ENCODE data around the gene THBS3.
A peak's percentile ranks its signal among the peaks of the same experiment; 100 is the strongest.
"Not testable (repeated sequence)": the region's sequence is repeated elsewhere in the genome, so short reads cannot be mapped to it uniquely, and the experiment has no call there.

THBS3 gene

DNA sequence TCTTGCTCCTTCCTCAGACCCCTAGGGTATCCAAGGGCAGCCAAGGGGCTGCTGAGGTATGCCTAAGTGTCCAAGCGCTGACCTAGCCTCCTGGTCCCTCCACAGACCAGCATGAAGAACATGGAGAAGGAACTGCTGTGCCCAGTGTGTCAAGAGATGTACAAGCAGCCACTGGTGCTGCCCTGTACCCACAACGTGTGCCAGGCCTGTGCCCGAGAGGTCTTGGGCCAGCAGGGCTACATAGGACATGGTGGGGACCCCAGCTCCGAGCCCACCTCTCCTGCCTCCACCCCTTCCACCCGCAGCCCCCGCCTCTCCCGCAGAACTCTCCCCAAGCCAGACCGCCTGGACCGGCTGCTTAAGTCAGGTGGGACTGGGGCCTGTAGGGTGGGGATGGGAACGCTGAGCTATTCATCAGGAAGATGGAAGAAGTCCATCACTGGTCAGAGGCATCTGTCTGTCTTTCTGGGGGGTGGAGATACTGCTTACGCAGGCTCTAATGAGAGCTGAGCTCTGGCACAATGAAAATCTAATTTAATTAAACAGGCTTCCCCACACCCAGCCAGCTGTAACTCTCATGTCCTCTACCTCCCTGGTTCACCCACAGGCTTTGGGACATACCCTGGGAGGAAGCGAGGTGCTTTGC, 32.3 kb downstream of the THBS3 start:
- peak in 1 of 58 donors; percentile 42 for DNase-seq

DNA sequence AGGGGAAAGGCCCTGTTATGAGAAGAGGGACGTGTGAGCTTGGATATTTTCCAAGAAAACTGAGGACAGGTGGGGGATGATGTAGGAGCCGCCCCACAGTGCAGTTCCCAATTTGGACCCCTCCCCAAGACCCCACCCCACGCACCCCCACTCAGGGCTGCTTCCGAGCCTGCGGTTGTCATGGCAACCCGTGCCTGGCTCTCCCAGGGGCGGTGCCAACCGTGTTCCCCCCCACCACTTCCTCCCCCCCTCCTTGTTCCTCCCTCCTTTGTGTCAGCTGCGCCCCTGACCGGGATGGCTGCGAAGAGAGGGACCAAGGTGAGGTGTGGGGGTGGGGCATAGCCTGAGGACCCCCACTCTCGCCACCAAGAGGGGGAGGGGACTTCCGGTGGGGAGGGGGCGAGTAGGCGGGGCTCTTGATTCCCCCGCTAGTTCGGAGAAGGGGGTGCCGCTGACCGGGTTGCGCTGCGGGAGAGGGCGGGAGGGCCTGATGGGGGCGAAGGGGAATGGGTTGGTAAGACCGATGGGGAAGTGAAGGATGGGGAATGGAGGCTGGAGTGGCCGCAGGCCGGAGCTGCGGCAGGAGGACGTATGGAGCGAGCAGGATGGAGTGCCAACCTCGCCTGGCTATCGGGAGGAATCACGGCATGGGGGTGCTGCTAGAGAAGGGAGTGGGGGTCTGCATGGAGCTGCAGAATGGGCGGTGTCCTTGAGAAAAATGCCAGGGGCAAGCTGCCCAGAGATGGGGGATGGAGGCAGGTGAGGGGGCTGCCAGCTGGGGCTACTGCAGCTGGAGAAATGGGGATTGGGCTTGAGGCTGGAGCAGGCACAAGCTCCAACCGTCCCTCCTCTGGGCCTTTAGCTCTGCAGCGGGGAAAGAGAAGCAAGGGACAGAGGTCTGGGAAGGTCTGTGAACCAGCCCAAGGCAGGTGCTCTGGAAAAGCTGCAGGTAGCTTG, 33.1 kb downstream of the THBS3 start:
- DNase-seq, result peak in 32 of 58 donors; percentile 21 to 71 (median 47)

DNA sequence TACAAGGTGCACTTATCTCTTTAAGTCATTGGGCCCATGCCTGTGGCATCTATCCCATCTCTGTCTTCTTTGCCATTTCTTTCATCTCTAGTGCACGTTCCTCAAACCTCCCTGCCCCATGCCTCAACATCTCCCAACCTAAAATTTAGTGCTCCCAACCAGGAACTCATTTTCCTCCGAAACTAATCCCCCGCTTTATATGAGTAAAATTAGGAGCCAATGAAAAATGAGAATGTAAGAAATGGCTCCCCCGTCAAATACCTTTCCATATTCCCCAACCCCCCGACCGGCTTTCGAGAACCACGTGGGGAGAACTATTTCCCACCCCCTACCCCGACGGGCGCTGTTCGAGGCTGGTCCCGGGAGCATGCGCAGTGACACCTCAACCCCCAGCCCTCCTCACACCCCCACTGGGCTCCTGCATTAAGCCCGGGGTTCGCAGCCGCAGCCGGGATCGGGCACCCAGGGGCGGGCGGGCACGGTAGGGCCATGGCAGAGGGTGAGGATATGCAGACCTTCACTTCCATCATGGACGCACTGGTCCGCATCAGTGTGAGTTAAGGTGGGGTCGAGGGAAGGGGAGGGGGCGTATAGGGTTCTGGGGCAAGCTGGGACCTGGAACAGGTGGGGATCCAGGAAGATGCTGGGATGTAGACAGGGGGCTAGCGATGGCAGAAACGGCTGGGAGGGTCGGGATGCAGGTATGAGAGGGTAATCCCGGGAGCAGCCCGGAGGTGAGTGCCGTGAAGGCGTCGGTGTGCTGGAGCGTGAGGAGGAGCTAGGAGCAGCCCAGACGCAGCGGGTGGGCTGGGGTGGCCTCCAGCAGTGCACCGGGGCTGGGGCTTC, 34.0 kb downstream of the THBS3 start, which contains the start of gene TRIM46:
TSS of gene TRIM46 (plus strand) at position 372 of the 846 bp plus-strand sequence. CDS start at position 490, 118 bp downstream.
- DNase-seq, result peak in 50 of 58 donors; percentile 34 to 83 (median 59)

DNA sequence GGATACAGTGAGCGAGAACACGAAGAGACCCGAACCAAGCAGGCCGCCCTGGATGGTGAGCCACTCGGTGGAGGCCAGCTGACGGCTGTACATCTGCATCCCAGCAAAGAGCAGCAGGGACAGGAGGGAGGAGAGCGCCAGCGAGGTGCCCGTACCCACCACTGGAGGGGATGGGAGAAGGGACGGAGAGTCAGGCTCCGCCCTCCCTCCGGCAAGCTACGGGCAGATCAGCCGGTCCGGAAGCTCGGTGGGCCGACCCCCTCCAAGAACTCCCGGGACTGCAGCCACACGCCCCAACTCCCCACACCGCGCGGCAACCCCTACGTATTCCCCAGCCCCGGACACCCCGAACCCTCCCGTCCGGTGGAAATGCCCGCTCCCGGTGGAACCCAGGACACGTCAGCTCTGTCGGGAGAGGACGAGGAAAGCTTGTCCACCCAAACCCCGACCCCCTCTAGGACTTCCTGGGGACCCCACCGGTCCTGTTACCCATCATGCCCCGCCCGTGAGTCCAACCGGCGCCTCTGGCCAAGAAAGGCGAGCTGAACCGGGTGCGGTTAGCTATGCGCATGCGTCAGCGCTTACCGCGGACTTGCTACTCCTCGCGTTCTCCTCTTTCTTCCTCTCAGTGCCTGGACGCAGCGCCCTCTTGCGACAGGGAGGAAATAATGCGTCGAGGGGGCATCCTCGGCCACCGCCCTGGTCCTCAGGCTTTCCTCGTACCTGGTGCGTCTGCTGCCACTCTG, 34.8 kb downstream of the THBS3 start, which contains the start of gene KRTCAP2:
TSS of gene KRTCAP2 (minus strand) at position 573 of the 746 bp plus-strand sequence. CDS start at position 493, 80 bp downstream.
- peak; percentile 56 to 98 (median 90) for DNase-seq

DNA sequence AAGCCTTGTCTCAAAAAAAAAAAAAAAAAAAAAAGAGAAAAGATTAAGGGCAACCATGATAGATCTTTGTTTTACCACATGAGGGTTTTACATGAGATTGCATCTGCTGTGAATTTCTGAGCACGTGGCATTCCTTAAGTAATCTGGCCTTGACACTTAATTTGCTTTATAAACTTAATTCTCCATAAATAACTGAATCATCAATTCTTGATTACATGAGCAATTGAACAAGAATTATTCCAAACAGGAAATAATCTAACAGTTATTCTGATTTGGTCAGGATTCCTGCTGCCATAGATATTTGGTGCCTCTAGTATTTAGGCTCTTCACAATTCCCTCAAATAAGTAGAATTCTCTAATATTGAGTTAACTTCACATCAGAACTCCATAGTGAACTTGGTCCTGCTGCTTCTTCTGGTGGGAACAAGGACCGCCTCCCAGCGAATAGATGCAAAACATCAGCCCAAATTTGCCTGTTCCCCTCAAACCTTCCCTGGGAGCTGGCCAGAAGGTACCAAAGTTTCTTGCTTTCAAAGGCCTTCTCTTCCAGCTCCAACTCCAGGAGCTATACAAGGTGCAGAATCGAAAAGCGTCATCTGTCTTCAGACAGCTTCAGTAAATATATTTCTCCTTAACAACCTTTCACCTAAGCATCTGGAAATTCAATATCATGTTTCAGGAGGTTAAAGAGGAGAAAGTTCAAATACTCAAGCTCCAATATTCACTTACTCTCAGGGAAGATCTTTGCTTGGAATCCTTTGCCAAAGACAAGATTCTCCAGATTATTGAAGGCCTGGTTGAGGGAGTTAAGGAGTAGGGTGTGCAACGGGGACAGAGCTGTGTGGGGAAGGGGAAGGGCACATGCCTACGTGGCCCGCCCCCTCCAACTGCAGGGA, 35.6 kb downstream of the THBS3 start:
- no peak for DNase-seq

DNA sequence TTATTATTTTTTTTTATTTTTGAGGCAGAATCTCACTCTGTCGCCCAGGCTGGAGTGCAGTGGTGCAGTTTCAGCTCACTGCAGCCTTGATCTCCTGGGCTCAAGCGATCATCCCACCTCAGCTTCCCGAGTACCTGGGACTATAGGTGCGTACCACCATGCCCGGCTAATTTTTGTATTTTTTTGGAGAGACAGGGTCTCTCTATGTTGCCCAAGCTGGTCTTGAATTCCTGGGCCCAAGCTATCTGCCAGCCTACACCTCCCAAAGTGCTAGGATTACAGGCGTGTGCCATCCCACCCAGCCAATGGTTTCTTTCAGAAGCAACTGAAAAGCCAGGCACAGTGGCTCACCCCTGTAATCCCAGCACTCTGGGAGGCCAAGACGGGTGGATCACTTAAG, 36.9 kb downstream of the THBS3 start:
- DNase-seq, result no peak

DNA sequence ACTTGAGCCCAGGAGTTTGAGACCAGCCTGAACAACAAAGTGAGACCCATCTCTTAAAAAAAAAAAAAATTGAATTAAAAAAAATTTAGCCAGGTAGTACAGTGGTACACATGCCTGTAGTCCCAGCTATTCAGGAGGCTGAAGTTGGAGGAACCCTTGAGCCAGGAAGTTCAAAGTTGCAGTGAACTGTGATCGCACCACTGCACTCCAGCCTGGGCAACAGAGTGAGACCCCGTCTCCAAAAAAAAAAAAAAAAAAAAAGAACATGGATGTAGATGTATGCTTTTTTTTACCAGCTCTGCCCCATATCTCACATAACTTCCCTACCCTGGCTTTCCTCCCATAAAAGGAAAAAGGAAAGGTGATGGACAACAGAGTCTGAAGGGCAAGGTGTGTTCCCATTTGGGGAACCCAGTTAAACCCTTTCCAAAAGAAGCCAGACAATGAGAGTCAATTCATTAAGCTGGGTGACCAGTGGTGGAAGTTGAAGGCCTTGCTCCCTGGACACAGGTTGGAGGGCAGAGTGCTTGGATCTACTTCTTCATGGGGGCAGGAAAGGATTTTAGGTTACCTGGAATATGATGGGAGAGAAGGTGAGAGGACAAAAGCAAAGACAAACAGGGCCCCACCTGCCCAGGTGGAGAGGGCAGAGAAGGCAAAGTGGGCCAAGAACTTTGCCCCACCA, 37.5 kb downstream of the THBS3 start:
- DNase-seq, result no peak

DNA sequence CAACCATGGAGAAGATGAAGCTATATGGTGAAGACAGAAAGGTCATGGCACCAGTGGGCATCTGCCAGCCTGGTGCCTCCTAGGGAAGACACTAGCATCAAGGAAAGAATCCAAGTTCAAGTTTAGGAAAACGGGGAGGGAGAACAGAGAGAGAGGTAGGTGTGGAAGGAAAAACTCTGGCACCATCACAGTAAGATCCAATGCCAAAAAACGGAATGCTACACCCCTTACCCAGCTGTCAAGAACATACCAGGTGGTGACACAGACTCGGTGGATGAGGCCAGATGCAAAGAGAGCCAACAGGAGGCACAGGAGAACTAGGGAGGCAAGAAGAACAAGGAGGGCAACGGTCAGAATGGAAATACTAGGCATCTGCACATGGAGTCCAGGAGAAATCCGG, 38.2 kb downstream of the THBS3 start:
- no peak for DNase-seq

DNA sequence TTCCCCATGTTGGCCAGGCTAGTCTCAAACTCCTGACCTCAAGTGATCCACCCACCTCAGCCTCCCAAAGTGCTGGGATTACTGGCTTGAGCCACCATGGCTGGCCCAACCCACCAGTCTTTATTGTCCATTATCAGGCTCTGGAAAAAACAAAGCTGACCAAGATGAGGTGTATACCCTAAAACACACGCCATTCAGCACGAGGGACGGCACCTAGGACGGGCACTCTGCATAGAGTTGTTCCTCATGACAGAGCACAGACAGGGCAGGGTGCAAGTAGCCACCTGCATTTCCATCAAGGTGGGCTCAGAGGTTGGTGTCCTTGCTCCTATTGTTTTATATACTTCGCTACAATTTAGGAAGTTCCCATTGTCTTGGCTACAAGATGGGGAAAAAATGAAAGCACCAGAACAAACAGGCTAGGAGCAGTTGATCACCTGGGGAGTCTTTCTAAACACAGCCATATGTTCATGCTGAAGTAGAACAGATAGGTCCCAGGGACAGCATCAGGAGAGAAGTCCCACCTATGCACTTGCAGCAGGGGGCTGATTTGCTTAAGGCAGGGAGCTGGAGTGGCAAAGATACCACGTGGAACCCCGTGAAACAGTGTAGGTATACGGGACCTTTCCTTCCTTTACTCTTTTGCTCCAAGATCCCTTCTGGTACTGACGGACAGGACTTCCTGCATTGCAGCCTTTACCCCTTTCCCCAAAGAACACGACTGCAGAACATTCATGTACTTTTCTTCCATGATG, 39.1 kb downstream of the THBS3 start:
- DNase-seq, result no peak

DNA sequence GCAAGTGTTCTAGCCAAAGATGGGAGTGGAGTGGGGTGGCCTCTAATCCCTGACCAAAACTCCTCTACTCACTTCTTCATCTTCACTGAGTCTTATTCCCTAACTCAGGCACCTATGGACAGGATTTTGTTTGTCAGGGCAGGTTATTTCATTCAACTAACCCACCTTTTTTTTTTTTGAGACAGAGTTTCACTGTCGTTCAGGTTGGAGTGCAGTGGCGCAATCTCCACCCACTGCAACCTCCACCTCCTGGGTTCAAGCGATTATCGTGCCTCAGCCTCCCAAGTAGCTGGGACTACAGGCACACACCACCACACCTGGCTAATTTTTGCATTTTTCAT, 39.6 kb downstream of the THBS3 start:
- DNase-seq, result not testable (repeated sequence)

DNA sequence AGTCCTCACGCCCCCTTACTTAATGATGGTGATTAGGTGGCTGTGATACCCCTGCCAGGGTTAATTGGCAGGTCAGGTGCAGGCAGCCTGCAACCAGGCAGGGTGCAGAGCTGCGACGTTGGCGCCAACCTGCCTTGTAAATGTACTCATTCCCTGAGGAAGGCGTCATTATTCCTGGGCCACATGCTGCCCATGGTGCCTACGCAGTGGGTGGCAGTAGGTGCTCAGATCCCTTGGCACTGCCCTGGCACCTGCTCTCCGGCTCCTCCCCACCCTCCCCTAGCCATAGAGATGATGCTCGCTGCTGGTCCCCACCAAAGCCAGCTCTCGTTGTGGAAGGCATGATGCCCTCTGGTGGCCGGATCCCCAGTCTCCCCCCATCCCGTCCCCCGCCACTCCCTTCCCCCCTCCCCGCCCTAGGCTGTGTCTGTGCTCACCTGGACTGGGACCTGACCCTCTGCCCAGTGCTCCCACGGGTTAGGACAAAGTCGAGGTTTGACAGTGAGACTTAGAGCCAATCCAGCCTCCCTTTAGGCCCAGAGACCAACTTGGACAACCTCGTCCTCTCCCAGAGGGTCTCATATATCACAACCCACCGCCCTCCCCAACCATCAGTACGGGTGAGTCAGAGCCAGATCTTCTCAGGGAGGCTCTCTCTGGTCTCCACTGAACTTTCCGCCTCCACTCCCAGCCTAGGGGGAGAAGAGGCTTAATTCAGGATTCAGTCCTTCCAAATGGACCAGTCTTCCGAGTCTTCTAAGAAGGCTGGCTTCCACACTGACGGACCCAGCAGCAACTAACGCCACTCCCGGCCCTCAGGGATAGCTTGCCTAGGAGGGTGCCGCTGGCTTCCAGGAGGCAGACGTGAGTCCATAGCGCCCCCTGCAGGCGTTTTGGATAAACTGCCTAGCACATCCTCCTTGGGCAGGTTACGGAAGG, 40.3 kb downstream of the THBS3 start:
- DNase-seq, result peak in 56 of 58 donors; percentile 39 to 95 (median 81)

DNA sequence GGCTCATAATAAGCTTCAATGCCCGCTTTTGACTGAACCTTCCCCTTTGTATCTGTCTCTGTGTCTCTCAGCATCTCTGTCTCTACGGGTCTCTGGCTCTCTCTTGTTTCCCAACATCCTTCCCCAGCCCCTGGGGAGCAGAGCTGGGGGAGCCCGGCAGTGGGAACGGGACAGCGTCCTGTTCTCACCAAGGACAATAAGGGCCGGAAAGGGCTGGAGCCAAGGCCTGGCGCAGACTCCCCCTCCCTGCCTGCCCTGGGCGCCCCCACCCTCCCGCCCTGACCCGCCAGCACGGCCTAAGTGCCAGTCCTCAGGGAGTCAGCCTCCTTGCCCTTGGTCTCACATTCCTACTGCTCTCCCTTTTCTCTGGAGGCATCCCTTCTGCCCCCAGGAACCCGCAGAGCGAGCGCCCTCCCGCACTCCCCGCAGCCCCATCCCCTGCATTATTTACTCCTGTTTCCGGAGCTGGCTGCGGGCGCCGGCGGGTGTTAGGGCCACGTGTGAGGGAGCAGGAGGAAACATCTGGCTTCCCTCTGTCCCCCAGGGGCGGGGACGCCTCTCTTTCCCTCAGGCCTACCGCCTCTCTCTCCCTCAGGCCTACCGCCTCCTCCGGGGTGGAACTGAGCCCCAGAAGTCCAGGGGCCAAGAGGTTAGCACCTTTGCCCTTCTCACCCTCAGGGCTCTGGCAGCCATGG, 41.1 kb downstream of the THBS3 start:
- DNase-seq, result peak in 31 of 58 donors; percentile 22 to 79 (median 47)

DNA sequence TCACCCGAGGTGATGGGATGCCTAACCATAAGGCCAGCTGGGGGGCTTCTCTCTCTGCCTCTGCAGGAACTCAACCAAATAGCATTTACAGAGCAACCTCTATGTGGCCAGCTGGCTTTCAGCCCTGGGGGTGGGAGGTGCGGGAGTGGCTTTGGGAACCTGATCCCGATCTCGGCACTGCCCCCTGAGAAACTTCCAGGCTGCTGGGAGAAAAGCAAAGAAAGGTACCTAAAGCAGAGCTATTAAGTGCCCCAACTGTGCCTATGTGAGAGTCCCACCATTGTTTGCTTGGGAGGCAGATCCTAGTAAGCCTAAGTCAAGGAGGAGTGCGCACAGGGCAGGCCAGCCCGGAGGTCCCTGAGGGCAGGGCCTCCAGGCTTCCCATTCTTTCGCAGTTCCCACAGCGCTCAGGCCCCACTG, 41.6 kb downstream of the THBS3 start:
- no peak for DNase-seq

DNA sequence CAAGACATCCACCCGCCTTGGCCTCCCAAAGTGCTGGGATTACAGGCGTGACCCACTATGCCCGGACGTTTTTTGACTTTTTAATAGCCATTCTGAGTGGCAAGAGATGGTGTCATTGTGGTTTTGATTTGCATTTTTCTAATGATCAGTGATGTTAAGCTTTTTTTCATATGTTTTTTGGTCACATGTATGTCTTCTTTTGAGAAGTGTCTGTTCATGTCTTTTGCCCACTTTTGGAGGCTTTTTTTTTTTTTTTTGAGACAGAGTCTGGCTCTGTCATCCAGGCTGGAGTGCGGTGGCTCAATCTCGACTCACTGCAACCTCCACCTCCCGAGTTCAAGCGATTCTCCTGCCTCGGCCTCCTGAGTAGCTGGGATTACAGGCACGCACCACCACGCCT, 43.1 kb downstream of the THBS3 start:
- not testable (repeated sequence) for DNase-seq

DNA sequence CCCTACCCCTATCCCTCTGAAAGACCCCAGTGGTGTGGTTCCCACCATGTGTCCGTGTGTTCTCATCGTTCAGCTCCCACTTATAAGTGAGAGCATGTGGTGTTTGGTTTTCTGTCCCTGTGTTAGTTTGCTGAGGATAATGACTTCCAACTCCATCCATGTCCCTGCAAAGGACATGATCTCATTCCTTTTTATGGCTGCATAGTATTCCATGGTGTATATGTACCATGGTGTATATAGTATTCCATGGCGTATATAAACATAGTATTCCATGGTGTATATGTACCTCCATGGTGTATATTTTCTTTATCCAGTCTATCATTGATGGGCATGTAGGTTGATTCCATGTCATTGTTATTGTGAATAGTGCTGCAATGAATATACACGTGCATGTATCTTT, 43.9 kb downstream of the THBS3 start:
- not testable (repeated sequence) for DNase-seq

DNA sequence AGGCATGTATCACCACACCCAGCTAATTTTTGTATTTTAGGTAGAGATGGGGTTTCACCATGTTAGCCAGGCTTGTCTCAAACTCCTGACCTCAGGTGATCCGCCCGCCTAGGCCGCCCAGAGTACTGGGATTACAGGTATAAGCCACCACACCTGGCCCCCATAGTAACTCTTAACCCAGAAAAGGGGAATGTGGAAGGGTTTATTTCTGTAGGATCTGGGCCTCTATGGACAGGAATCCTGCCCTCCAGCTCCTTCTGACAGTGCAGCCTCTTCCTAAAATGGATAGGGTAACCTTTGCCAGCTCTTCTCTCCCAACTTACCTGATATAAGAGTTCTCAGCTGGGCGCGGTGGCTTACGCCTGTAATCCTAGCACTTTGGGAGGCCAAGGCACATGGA, 45.1 kb downstream of the THBS3 start:
- not testable (repeated sequence) for DNase-seq
